Measurements from ENCODE around the gene ATP9B.

- TF ChIP-seq CTCF (IDR thresholded peaks at IDR 0.05) (no peak), EP300 (IDR thresholded peaks at IDR 0.05) (no peak), POLR2A (IDR thresholded peaks at IDR 0.05) (no peak)
Observed at GRCh38 chr18:79300413-79300812, 231.2 kb downstream of the ATP9B start.

All from ovary (tissue), 3 donors.